GM18526 (cell line): ENCODE data around the gene SINHCAF.

Experiments
- POLR2A ChIP-seq: IDR thresholded peaks from 3 replicates; pipeline ENCODE4 v1.6.1; 2011; ENCODE audit not compliant: insufficient read length; ENCODE audit errors: extremely low read depth

SINHCAF gene

GRCh38 chr12:31343139-31343538, 17.2 kb upstream of the SINHCAF start:
- no peak for TF ChIP-seq POLR2A

DNA sequence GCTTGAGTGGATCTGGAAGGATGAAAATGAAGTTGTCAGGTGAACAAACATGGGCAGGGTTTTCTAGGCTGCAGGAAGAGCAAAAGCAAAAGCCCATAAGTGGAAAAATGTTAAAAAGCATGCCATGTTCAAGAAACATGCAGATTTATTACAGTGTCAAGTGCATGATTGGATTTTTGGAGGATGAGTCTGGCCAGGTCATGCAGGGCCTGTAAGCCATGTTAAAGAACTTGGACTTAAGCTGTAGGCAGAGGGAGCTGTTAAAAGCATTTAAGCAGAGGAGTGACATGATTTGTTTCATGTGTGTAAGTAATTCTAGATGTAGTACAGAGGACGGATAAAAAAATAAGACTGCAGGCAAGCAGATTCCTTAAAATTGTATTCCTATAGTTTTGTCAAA, 16.3 kb upstream of the SINHCAF start:
- TF ChIP-seq POLR2A = no peak

DNA sequence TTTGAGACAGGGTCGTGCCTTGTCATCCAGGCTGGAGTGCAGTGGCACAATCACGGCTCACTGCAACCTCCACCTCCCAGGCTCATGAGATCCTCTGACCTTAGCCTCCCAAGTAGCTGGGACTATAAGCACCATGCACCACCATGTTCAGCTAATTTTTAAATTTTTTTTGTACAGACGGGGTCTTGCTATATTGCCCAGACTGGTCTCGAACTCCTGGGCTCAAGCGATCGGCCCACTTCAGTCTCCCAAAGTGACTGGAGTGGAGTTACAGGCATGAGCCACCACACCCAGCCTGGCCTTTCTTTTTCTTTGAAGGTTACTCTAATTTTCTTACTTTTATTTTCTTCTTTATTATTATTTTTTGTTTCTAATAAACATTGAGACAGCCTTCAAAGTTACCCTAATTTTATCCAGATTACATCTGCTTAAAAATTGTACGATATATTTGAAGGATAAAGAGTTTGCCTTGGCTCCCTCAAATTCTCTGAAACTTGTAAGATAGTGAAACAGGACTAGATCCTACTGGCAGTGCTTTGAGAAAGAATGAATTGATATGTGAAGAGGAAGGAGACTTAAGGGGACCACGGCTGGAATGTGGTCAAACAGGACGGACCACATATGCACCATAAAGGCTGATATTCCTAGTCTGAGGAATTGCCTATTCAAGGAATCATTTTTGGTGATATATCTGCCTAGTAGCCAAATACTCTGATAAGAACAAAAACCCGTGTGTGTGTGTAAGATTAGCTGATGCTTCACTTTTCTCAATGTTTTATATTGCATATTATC, 14.1 kb upstream of the SINHCAF start:
- no peak for TF ChIP-seq POLR2A

- no peak for TF ChIP-seq POLR2A
Observed at GRCh38 chr12:31337952-31338351, 12.0 kb upstream of the SINHCAF start.

GRCh38 chr12:31331242-31331641, 5.3 kb upstream of the SINHCAF start:
- no peak for TF ChIP-seq POLR2A

DNA sequence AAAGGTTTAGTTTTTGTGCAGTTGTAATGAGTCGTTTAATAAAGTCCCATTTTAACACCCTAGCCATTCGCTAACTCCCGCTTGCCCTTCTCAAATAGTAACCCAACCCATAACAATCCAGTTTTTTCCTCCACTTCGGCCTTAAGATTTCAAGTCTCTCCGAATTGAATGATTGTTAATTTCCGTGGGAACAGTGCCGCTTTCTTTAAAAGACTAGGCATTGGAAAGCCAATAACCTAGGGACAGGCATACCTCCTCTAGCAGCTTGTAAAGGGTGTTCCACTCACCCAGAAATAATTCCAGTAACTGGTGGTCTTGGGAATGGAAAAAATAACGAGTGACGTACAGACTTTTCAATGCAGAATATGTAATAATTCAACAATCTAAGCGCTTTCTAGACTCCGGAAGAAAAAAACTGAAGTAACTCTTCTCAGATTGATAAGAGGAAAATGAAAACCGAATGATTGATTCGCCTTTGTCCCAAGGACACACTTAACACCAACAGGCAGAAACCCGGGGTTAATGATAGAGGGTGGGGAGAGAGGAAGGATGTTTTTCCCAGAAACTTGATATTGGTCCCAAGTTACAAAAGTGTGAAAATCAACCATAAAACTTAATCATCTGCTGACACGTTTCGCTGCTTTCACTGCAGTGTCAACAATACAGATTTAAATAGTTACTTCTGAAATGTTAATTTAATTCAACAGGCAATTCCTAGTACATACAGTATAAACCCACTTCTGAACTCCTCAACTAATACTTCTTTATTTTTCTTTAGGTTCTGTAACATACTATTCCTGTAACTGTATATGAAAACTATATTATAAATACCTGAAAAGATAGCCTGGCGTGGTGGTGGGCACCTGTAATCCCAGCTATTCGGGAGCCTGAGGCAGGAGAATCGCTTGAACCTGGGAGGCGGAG, 1.0 kb upstream of the SINHCAF start:
- no peak for TF ChIP-seq POLR2A

DNA sequence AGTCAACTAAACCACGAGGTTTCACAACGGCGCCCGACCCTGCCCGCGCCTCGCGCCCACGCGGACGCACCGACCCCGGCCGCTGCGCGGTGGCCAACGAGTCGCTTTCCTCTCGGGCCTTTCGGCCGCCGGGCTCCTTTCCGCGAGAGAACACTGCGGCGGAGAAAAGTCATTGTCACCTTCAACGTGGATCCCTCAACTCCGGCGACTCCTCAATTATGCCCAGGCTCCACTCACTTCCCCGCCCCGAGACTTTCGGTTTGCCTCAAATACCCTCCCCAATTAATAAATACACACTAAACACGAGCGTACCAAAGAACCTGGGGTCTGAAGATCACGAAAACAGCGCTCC, 450 bp downstream of the SINHCAF start:
- TF ChIP-seq POLR2A = no peak

GRCh38 chr12:31324845-31325523, 966 bp downstream of the SINHCAF start:
- TF ChIP-seq POLR2A = peak; percentile 20

GRCh38 chr12:31324116-31324844, 1.7 kb downstream of the SINHCAF start:
- no peak for TF ChIP-seq POLR2A

DNA sequence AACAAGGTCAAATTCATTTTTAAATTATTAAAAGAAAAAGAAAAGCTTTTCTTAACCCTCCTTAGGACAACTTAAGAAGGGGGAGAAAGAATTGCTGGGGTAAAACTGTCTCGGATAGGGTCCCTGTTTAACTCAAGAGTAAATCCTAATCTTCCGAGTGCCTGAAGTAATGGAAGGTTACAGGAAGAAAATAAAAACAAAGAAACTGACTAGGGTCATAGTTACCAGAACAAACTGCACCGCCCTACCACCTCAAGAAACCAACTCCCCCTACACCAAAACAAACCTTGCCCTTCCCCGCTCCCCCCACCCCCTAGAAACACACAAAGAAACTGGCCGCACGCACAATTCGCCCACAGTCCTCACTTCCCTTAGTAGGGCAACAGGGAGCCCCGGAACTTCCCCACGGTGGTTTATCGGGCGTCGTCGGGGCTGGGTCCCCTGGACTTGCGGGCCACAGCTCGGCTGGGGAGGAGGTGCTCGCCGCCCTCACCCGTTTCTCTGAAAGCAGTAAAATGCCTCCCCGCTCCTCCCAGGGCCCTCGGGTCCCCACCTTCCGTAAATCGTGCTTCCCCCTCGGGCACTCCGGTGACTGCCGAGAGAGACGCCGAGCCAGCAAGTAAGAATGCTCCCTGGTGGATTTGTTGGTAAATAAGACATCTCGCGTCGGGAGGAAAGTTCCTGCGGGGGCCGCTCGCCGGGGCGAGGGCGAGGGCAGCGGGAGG, 2.4 kb downstream of the SINHCAF start:
- no peak for TF ChIP-seq POLR2A

- TF ChIP-seq POLR2A = no peak
Observed at GRCh38 chr12:31322801-31323207, 3.1 kb downstream of the SINHCAF start.

DNA sequence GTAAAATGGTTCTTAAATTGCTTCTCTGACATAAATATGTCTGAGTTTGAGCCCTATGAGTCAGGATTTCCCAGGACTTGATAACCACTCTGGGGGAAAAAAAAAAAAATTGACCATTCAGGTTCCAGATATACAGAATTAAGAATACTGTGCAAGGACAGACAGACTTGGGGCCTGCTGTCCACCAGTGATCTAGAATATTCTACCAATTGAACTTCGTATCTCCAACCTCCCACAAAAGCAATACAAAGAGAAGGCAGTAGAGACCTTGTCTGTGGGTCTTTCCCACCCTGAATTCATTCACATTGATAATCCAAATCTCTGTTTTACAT, 4.1 kb downstream of the SINHCAF start:
- no peak for TF ChIP-seq POLR2A

DNA sequence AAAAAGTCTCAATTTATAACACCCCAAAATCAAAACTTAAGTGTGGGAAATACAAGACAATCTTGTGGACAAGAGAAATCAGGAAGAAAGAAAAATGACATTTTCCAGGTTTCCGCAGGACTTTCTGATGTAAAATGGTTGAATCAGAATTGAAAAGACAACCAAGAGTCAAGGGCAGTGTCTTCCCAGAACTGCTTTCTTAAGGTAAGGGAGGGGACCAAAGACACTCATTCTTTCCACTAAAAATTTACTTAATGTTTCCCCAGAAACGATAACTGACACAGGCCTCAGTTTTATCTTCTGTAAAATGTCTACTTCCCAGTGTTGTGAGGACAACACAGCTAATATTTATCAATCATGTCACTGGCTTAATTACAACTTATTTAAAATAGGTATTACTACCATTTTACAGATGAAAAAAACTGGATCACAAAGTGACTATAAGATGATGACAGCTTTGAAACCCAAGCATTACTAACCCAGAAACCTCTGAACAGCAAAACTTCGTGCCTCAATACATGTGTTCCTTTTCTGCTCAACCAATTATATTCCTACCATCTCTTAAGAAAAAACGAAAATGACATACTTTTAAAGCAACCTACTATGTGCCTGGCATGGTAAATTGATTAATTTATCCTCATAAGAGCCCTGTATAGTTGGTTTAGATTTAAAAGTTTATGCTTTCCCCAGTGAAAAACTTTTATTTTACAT, 4.6 kb downstream of the SINHCAF start:
- TF ChIP-seq POLR2A = no peak
